ENCODE measurements around the gene PKIB. TPM values are rescaled to one million over a fixed set of nuclear protein-coding genes. Genes with fewer than 3 reads are reported as not detected.

The PKIB gene
- total and polyA plus RNA-seq, 8 donors, result 1.2 to 2.7 (median 2.2) TPM

GRCh38 chr6:122727244-122727643 is 117.0 kb downstream of the PKIB start:
- Histone ChIP-seq H3K9me3 (no peaks in the 10 kb centered on the region), H3K27me3 (peaks cover 0 to 4% of the 10 kb centered on the region in 2 donors), H3K27ac (no peak overlapping the region), H3K36me3 (no peaks in the 10 kb centered on the region), H3K4me3 (no peak overlapping the region), H3K4me1 (no peaks in the 10 kb centered on the region)
- no peak for TF ChIP-seq CTCF (IDR thresholded peaks at IDR 0.05)
- no peak for ATAC-seq
- intact Hi-C loops (cut with DNase I), result no loop called here
- DNase-seq, result no peak

GRCh38 chr6:122730334-122730733 is 120.1 kb downstream of the PKIB start:
- Histone ChIP-seq H3K9me3 (no peaks in the 10 kb centered on the region), H3K4me1 (no peaks in the 10 kb centered on the region), H3K27me3 (peaks cover 0 to 4% of the 10 kb centered on the region in 2 donors), H3K27ac (no peak overlapping the region), H3K36me3 (no peaks in the 10 kb centered on the region), H3K4me3 (no peak overlapping the region)
- DNase-seq, result no peak
- ATAC-seq, result no peak
- intact Hi-C loops (cut with DNase I), result loop anchor here in 1 of 2 donors (5.0 to 10.0 kb wide), 2 partner anchors 107 to 584 kb away; no protein-coding TSS in a partner anchor
- TF ChIP-seq CTCF (IDR thresholded peaks at IDR 0.05), result no peak

DNA sequence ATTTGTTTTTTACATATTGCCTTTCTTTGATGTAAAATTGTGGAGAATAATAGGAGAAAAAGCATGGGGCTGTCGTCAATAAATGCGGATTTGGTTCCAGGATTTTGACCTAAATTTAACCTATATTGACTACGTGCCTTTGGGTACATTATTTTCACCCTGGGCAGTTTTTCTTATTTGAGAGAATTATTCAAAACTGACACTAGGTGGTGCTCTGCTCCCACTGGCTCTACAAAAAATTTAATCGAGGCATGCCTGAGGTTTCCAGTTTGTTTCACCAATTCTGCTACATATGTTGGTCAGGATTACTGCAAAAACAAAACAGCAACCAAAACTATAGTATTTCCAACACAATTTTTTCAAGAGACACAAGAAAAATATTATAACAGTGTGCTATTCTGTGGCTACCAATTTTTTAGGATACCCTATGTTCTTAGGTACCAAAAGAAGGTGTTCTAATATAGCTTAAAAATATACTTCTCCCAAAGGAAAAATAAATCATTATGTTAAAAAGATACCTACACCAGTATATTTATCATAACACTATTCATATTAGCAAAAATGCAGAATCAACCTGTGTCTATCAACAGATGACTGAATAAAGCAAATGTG is 120.7 kb downstream of the PKIB start:
- no peaks in the 10 kb centered on the region for H3K9me3 ChIP-seq
- no peak overlapping the region for H3K4me3 ChIP-seq
- no peaks in the 10 kb centered on the region for H3K36me3 ChIP-seq
- intact Hi-C loops (cut with DNase I), result loop anchor here in 1 of 2 donors (5.0 to 10.0 kb wide), 2 partner anchors 106 to 584 kb away; no protein-coding TSS in a partner anchor
- DNase-seq (peak in 2 of 4 donors; percentile 41 to 65), ATAC-seq (peak; percentile 77)
- no peak overlapping the region for H3K27ac ChIP-seq
- peaks cover 0 to 4% of the 10 kb centered on the region in 2 donors for H3K27me3 ChIP-seq
- peak; percentile 54 to 68 for TF ChIP-seq CTCF (IDR thresholded peaks at IDR 0.05)
- H3K4me1 ChIP-seq, result no peaks in the 10 kb centered on the region

DNA sequence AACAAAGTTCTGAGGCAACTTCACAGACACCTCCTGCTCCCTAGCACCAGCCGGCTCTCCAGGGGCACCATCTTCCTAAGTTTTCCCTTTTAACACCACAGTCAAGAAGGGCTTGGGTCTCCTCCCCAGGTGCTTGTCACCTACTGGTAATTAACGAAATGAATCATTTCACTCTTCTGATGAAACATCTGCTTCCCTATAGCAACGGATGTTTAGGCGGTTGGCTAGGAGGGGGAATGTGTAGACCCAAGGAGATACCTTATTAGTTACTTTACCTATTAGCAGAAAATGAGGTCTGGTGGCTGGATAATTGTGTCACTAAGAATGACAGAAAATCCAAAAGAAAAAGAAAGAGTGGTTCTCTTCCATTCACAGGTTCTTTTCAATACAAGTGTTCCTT is 123.1 kb downstream of the PKIB start:
- H3K36me3 ChIP-seq, result no peaks in the 10 kb centered on the region
- no peak for DNase-seq
- intact Hi-C loops (cut with DNase I), result loop anchor here in 1 of 2 donors (5.0 to 10.0 kb wide), 2 partner anchors 104 to 582 kb away; no protein-coding TSS in a partner anchor
- H3K4me3 ChIP-seq, result no peak overlapping the region
- no peaks in the 10 kb centered on the region for H3K4me1 ChIP-seq
- H3K27me3 ChIP-seq, result peaks cover 0 to 4% of the 10 kb centered on the region in 2 donors
- H3K9me3 ChIP-seq, result no peaks in the 10 kb centered on the region
- no peak for TF ChIP-seq CTCF (IDR thresholded peaks at IDR 0.05)
- H3K27ac ChIP-seq, result no peak overlapping the region
- no peak for ATAC-seq

- Histone ChIP-seq H3K4me3 (no peak overlapping the region), H3K27ac (no peak overlapping the region), H3K27me3 (peaks cover 0 to 4% of the 10 kb centered on the region in 2 donors), H3K4me1 (no peaks in the 10 kb centered on the region), H3K36me3 (no peaks in the 10 kb centered on the region), H3K9me3 (no peaks in the 10 kb centered on the region)
- intact Hi-C loops (cut with DNase I), result loop anchor here in 1 of 2 donors (5.0 to 10.0 kb wide), 2 partner anchors 103 to 580 kb away; no protein-coding TSS in a partner anchor
- TF ChIP-seq CTCF (IDR thresholded peaks at IDR 0.05), result no peak
- ATAC-seq (no peak), DNase-seq (no peak)
Observed at GRCh38 chr6:122734529-122735395, 124.6 kb downstream of the PKIB start.

All from left lung (tissue), 10 donors.